Measurements from ENCODE around the gene NACC2.
A peak's percentile ranks its signal among the peaks of the same experiment; 100 is the strongest.

Gene NACC2

GRCh38 chr9:136120438-136120844 is 25.4 kb upstream of the NACC2 start:
- Histone ChIP-seq H3K9ac (ENCODE audit: low read length) (no peak overlapping the region), H3K4me1 (ENCODE audit: control insufficient read depth, insufficient read depth, low read length) (peaks cover 15% of the 10 kb centered on the region), H3K27me3 (ENCODE audit: control insufficient read depth, insufficient read depth, low read length) (no peaks in the 10 kb centered on the region), H3K4me3 (ENCODE audit: low read length) (no peak overlapping the region), H3K36me3 (ENCODE audit: control insufficient read depth, insufficient read depth, low read length) (peaks cover 6% of the 10 kb centered on the region), H3K27ac (ENCODE audit: low read depth, low read length) (no peak overlapping the region)

- Histone ChIP-seq H3K4me3 (ENCODE audit: low read length) (peak overlapping the region; percentile 75), H3K27ac (ENCODE audit: low read depth, low read length) (peak overlapping the region; percentile 95)
Measured at GRCh38 chr9:136119883-136120393, 24.8 kb upstream of the NACC2 start.

GRCh38 chr9:136119061-136119882 is 24.2 kb upstream of the NACC2 start:
- peak overlapping the region; percentile 75 for H3K4me3 ChIP-seq (ENCODE audit: low read length)
- no peaks in the 10 kb centered on the region for H3K27me3 ChIP-seq (ENCODE audit: control insufficient read depth, insufficient read depth, low read length)
- H3K36me3 ChIP-seq (ENCODE audit: control insufficient read depth, insufficient read depth, low read length): peaks cover 11% of the 10 kb centered on the region
- peak overlapping the region; percentile 95 for H3K27ac ChIP-seq (ENCODE audit: low read depth, low read length)
- peak overlapping the region; percentile 40 for H3K9ac ChIP-seq (ENCODE audit: low read length)
- peaks cover 15% of the 10 kb centered on the region for H3K4me1 ChIP-seq (ENCODE audit: control insufficient read depth, insufficient read depth, low read length)

More at GRCh38 chr9:136119883-136120393, 24.8 kb upstream of the NACC2 start:
- H3K36me3 ChIP-seq (ENCODE audit: control insufficient read depth, insufficient read depth, low read length): peaks cover 9% of the 10 kb centered on the region
- peaks cover 15% of the 10 kb centered on the region for H3K4me1 ChIP-seq (ENCODE audit: control insufficient read depth, insufficient read depth, low read length)
- no peak overlapping the region for H3K9ac ChIP-seq (ENCODE audit: low read length)
- no peaks in the 10 kb centered on the region for H3K27me3 ChIP-seq (ENCODE audit: control insufficient read depth, insufficient read depth, low read length)

- Histone ChIP-seq H3K9ac (ENCODE audit: low read length) (peak within 1 kb of the TSS; percentile 56), H3K4me1 (ENCODE audit: control insufficient read depth, insufficient read depth, low read length) (peaks cover 15% of the 10 kb centered on the region), H3K36me3 (ENCODE audit: control insufficient read depth, insufficient read depth, low read length) (peaks cover 12% of the 10 kb centered on the region), H3K4me3 (ENCODE audit: low read length) (peak within 1 kb of the TSS; percentile 75), H3K27me3 (ENCODE audit: control insufficient read depth, insufficient read depth, low read length) (no peaks in the 10 kb centered on the region), H3K27ac (ENCODE audit: low read depth, low read length) (peak within 1 kb of the TSS; percentile 95)
Measured at GRCh38 chr9:136118320-136119060, 23.4 kb upstream of the NACC2 start, which contains the start of gene TMEM250. Gene TMEM250, minus strand, starts transcription at chr9:136118875. Its CDS starts 1,975 bp downstream, at chr9:136116900.

- Histone ChIP-seq H3K27me3 (ENCODE audit: control insufficient read depth, insufficient read depth, low read length) (no peaks in the 10 kb centered on the region), H3K4me3 (ENCODE audit: low read length) (peak overlapping the region; percentile 75), H3K4me1 (ENCODE audit: control insufficient read depth, insufficient read depth, low read length) (peaks cover 15% of the 10 kb centered on the region), H3K36me3 (ENCODE audit: control insufficient read depth, insufficient read depth, low read length) (peaks cover 12% of the 10 kb centered on the region), H3K9ac (ENCODE audit: low read length) (peak overlapping the region; percentile 2), H3K27ac (ENCODE audit: low read depth, low read length) (peak overlapping the region; percentile 95)
Measured at GRCh38 chr9:136117916-136118319, 22.8 kb upstream of the NACC2 start.

- peak overlapping the region; percentile 27 for H3K9ac ChIP-seq (ENCODE audit: low read length)
- no peaks in the 10 kb centered on the region for H3K27me3 ChIP-seq (ENCODE audit: control insufficient read depth, insufficient read depth, low read length)
- H3K36me3 ChIP-seq (ENCODE audit: control insufficient read depth, insufficient read depth, low read length): peaks cover 12% of the 10 kb centered on the region
- H3K27ac ChIP-seq (ENCODE audit: low read depth, low read length): peak overlapping the region; percentile 95
- peak overlapping the region; percentile 75 for H3K4me3 ChIP-seq (ENCODE audit: low read length)
- peaks cover 10% of the 10 kb centered on the region for H3K4me1 ChIP-seq (ENCODE audit: control insufficient read depth, insufficient read depth, low read length)
Measured at GRCh38 chr9:136117291-136117915, 22.3 kb upstream of the NACC2 start.

- Histone ChIP-seq H3K9ac (ENCODE audit: low read length) (peak overlapping the region; percentile 27), H3K27me3 (ENCODE audit: control insufficient read depth, insufficient read depth, low read length) (no peaks in the 10 kb centered on the region), H3K4me3 (ENCODE audit: low read length) (peak overlapping the region; percentile 75), H3K4me1 (ENCODE audit: control insufficient read depth, insufficient read depth, low read length) (peaks cover 10% of the 10 kb centered on the region), H3K36me3 (ENCODE audit: control insufficient read depth, insufficient read depth, low read length) (peaks cover 12% of the 10 kb centered on the region), H3K27ac (ENCODE audit: low read depth, low read length) (no peak overlapping the region)
Measured at GRCh38 chr9:136116360-136117098, 21.4 kb upstream of the NACC2 start.

GRCh38 chr9:136115641-136116359 is 20.7 kb upstream of the NACC2 start:
- H3K27me3 ChIP-seq (ENCODE audit: control insufficient read depth, insufficient read depth, low read length): no peaks in the 10 kb centered on the region
- no peak overlapping the region for H3K9ac ChIP-seq (ENCODE audit: low read length)
- peaks cover 12% of the 10 kb centered on the region for H3K36me3 ChIP-seq (ENCODE audit: control insufficient read depth, insufficient read depth, low read length)
- no peak overlapping the region for H3K27ac ChIP-seq (ENCODE audit: low read depth, low read length)
- H3K4me1 ChIP-seq (ENCODE audit: control insufficient read depth, insufficient read depth, low read length): peaks cover 10% of the 10 kb centered on the region
- no peak overlapping the region for H3K4me3 ChIP-seq (ENCODE audit: low read length)

GRCh38 chr9:136115206-136115605 is 20.1 kb upstream of the NACC2 start:
- Histone ChIP-seq H3K9ac (ENCODE audit: low read length) (no peak overlapping the region), H3K27ac (ENCODE audit: low read depth, low read length) (no peak overlapping the region), H3K4me1 (ENCODE audit: control insufficient read depth, insufficient read depth, low read length) (peaks cover 14% of the 10 kb centered on the region), H3K27me3 (ENCODE audit: control insufficient read depth, insufficient read depth, low read length) (no peaks in the 10 kb centered on the region), H3K4me3 (ENCODE audit: low read length) (no peak overlapping the region), H3K36me3 (ENCODE audit: control insufficient read depth, insufficient read depth, low read length) (peaks cover 12% of the 10 kb centered on the region)

GRCh38 chr9:136114610-136115009 is 19.5 kb upstream of the NACC2 start:
- H3K4me1 ChIP-seq (ENCODE audit: control insufficient read depth, insufficient read depth, low read length): peaks cover 14% of the 10 kb centered on the region
- H3K4me3 ChIP-seq (ENCODE audit: low read length): no peak overlapping the region
- H3K36me3 ChIP-seq (ENCODE audit: control insufficient read depth, insufficient read depth, low read length): peaks cover 12% of the 10 kb centered on the region
- H3K27me3 ChIP-seq (ENCODE audit: control insufficient read depth, insufficient read depth, low read length): no peaks in the 10 kb centered on the region
- no peak overlapping the region for H3K27ac ChIP-seq (ENCODE audit: low read depth, low read length)
- no peak overlapping the region for H3K9ac ChIP-seq (ENCODE audit: low read length)

- Histone ChIP-seq H3K9ac (ENCODE audit: low read length) (no peak overlapping the region), H3K27ac (ENCODE audit: low read depth, low read length) (no peak overlapping the region), H3K4me1 (ENCODE audit: control insufficient read depth, insufficient read depth, low read length) (peaks cover 15% of the 10 kb centered on the region), H3K36me3 (ENCODE audit: control insufficient read depth, insufficient read depth, low read length) (peaks cover 12% of the 10 kb centered on the region), H3K27me3 (ENCODE audit: control insufficient read depth, insufficient read depth, low read length) (no peaks in the 10 kb centered on the region), H3K4me3 (ENCODE audit: low read length) (no peak overlapping the region)
Measured at GRCh38 chr9:136112541-136112940, 17.5 kb upstream of the NACC2 start.
